Activated T-cell treated with anti-CD3 and anti-CD28 coated beads, Interleukin-2, amount 50 U/mL, for 48 hours (primary cell): ENCODE results near the gene SLC23A1.
"Not testable (repeated sequence)": the region's sequence is repeated elsewhere in the genome, so short reads cannot be mapped to it uniquely, and the experiment has no call there.

Experiments
- DNase-seq, 2 experiments: peaks; one replicate each; pipeline ENCODE4 v3.0.0-alpha.2; 2020

The SLC23A1 gene

DNA sequence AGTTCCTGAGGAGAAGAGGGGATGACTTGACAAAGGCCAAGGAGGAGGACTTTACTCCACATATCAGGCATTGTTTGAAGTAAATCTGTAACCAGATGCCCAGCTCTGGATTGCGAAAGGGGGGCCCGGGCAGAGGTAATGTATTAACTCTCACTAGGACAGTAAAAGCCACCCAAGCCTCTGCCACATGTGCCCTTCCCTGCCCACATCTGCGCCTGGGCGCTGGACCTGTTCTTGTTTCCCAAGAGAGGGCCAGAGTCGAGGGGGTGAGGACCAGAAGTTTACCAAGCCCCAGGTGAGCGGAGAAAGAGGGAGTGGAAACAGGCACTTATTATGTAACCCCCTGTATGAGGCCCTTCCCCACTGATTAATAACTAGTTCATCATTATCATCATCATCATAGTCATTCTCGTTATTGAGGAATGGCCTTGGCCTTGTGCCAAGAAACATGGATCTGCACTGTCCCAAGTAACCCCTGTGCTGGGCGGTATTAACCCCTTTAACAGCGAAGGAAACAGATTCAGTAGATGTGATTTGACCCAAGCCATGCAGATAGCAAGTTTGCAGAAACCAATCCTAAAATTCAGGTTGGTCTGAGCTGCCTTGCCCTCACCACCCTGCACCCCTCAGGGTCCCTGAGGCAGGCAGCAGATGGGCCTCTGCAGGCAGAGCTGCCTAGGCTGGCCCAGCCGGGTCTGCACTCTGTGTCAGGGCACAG is at the start of gene SLC23A1:
SLC23A1 (minus strand) TSS at position 23 of the 718 bp plus-strand sequence. CDS start 44 bp downstream, outside the sequence.
- no peak for DNase-seq

DNA sequence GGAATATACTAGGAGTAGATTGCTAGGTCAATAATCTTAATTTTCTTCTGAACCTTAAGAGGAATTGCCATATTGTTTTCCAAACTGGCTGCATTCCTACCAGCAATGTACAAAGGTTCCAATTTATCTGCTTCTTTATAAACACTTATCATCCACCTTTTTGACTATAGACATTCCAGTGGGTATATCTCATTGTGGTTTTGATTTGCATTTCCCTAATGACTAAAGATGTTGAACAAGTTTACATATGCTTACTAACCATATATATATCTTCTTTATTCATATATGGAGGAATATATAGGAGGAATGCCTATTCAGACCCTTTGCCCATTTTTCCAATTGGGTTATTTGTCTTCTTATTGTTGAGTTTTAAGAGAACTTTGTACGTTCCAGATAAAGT is 48.6 kb upstream of the SLC23A1 start:
- no peak for DNase-seq

DNA sequence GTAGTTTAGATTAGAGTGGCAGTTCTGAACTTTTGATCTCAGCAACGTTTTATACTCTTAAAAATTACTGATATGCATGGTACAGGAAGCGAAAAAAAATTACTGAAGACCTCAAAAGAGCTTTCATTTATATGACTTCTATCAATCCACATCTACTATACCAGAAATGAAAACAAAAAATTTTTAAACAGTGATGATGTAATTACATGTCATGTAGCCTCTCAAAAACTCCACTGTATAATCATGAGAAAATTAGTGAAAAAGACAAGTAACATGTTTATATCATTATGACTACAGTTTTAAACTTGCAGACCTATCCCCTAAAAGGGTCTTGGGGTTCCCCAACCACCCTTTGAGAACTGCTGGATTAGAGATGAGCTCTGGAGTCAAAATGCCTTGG is 46.9 kb upstream of the SLC23A1 start:
- DNase-seq, result no peak

DNA sequence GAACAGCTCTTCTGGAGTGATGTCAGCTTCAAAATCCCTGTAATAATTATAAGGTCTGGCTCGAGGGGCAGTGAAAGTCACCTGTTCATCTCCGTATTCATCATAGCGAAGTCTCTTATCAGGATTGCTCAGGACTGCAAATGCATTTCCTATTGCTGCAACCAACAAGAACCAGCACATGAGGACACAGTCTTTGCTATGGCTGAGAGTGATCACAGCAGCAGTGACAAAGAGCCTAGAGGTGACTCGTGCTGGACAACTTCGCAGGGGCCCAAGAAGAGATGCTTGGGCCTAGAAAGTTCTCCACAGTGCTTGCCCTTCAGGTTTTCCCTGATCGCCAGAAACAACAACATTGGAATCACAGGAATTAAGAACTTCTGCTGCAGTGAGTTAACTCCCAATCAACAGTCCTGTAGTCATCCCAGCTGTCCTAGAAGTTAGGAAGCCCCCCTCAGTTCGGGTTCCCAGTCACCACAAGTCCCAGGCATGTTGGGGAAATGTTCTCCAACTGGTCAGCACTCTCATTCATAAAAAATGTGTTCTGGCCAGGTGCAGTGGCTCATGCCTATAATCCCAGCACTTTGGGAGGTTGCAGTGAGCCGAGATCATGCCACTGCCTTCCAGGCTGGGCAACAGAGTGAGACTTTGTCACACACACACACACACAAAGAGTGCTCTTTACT is 43.2 kb upstream of the SLC23A1 start:
- no peak for DNase-seq

DNA sequence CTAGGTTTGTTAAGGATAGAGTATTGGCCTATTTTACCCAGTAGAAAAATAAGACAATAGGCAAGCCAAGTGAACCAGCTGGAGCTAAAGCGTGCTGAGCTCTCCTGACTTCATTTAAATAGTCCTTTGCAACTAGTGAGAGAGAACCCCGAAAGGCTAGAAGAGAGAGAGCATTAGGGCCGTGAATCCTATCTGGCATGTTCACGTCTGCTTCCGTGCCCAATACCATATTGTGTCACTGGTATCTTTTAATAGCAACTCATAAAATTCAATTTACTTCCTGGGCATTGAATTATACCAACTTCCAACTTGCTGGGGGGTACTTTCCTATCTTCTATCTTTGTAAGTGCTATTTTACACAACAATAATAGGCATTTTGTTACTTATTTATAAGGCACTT is 42.4 kb upstream of the SLC23A1 start:
- no peak for DNase-seq

DNA sequence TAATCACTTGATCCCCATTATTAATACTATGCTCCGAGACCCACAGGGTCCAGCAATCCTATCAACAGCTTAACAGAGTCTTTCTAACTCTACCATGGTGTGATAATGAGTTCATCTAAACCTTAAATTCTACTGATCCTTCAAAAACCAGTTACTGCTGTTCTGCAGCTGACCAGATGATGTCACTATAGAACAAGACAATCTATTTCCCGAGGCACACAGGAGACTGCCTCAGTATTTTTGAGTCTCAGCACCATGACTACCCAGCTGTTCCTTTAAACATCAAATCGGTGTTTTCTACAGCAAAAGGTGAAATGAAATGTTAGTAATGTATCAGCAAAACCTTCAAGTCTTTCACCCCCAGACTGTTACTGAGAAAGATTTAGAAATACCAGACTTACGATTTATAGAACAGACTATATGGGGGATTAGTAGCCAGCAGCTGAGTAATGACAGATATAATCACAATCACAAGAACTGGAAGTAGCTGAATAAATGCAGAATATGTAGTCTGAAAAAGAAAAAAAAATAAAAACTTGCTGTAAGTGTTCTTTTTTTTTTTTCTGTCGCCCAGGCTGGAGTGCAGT is 39.3 kb upstream of the SLC23A1 start:
- DNase-seq, result no peak

DNA sequence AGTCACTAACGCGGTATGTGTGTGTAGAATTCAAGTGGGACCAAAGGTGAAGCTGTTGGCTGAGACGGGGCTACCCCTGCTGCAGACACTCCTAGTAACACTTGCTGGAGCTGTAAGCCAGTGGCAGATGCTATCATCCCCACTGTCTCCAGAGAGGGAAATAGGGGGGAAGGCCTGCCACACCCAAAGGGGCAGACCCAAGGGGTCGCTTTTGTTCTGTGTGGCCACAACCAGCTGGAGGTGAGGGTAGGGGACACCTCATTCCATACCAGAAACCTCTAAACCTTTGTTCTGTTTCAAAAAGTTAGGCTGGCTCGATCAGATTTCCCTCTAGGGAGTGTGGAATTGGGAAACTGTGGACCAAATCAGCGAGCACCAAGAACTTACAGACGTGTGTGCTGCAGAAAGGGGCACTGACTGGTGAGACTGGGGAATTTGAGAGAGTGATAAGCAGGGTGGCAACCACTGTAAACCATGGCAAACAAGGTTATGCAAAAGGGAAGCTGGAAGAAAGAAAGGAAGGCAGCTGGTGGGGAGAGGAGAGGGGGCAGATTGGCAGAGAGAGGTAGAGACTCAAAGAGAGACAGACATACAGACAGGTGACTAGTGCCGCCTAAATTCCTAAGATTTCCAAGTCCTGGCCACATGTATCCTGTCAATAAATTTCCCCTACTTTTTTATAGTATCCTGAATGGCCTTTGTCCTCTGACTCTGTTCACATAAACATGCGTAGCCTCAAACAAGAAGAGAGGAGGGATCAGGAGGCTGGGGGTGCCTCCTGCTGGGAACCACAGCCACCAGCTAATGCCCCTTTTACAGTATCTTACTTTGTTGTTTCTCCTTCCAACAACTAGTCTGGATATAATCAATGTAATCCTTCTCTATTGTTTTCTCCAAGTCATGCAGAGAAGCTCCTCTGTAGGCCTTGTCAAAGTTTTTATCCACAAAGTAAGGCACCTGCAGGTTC is 36.4 kb upstream of the SLC23A1 start:
- no peak for DNase-seq

DNA sequence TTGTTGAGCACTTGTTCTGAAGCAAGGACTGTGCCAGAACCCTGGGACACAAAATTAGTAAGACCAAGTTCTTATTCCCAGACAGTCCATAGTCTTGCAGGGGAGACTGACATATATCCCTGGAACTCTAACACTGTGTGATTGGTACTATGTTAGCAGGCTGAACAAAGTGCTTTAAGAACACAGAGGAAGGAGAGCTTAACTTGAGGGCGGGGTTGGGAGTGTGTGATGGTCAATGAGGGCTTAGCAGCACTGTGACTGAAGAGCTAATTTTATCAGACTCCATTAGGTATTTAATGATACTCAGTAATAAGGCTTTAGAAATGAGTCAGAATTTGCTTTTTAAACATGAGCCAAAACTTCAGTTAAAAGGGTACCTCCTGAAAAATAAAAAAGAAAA is 35.7 kb upstream of the SLC23A1 start:
- DNase-seq, result no peak

DNA sequence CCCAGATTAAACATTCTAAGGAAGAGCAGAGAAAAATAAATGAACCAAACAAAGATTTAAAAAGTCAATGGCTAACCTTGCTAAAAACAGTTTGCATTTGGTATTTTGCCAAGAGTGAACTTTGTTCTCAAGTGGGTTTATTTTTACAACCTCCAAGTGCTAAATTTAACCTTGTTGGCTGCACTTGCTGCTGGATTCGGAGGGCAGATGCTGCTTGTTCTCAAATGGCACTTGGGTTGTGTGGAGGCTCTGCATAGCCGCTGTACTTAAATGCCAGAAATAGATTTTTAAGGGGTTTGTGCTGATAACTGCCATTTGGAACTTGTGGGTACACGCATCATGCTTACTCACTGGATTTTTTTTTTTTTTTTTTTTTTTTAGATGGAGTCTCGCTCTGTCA is 34.1 kb upstream of the SLC23A1 start:
- no peak for DNase-seq

DNA sequence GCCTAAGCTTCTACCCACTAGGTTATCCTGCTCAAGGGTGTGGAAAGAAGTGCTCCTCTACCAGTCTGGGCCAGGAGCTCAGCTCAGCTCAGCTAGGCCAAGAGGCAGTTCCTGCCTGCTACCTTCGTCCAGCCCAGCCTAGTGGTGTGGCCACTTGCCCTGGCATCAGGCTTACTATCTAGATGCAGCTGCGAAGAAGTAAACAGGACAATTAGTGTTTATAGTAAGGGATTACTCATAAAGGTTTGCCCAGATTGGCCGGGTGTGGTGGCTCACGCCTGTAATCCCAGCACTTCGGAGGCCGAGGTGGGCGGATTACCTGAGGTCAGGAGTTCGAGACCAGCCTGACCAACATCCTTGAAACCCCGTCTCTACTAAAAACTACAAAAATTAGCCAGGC is 33.6 kb upstream of the SLC23A1 start:
- no peak for DNase-seq

DNA sequence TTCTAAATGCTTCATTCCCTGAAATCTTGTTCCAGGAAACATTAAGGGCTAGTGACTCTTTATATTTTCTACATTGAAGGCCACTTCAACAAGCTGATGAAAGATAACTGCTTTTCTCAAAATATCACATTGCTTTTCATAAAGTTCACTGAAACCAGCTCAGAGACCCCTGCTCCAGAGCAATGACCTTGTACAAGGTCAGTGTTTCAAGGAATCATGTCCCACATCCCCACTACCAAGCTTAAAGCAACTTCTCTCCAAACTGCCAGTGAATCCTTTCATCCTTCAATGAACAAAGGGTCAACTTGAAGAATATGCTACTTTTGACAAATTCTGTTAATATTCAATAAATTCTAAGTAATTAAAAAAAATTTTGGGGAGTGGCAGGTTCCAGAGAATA is 32.8 kb upstream of the SLC23A1 start:
- no peak for DNase-seq

DNA sequence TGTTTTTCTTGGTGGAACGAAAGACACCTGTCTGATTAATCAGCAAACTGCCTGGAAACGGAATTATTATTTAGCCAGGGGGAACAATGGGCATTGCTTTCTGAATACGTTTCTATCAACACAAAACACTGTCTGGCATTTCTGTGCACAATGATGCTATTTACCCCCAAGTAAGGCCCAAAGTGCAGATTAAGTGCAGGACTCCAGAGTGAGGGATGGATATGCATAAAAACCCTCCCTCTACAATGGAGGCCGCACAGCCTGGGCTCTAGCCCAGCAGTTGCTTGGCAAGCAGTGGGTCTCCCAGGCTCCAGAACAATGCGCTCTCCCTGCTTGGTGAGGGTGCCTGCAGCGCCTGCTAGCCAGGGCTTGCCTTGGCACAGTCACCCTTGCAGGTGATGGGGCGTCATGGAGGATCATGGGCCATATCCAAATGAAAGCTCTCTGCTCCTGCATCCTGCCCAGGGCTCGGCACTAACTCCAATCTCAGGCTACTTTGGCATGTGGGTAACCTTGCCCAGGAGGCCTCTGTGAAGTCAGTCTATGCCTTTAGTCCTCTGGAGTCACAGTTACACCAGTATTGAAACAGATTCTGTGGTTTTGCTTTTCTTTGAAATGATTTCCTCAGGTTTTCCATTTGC is 32.2 kb upstream of the SLC23A1 start:
- DNase-seq, result peak; percentile 71 to 72

DNA sequence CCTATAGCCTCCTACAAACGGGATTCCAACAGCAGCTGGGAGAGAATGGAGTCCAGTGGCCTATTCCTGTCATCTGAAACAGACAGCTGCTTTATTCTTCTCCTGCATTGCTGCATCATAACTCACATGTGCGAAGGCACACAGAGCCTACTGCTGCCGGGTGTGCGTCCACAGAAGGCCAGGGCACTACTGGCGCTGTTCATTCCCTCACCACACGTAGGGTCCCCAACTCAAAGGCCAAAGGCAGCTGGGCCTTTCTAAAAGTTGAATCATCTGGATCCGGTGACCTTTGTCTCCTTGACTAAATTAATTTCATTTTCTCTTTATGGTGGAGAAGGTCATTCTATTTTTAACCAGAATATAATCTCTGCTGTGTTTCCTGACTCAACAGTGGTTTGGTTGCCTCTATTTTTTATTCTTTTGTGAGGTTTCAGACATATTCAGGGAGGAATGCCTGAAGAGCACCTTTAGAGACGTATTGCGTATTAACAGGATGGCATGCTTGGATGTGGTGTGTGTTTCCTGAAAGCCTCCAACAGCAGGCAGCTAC is 31.6 kb upstream of the SLC23A1 start:
- DNase-seq, result no peak

DNA sequence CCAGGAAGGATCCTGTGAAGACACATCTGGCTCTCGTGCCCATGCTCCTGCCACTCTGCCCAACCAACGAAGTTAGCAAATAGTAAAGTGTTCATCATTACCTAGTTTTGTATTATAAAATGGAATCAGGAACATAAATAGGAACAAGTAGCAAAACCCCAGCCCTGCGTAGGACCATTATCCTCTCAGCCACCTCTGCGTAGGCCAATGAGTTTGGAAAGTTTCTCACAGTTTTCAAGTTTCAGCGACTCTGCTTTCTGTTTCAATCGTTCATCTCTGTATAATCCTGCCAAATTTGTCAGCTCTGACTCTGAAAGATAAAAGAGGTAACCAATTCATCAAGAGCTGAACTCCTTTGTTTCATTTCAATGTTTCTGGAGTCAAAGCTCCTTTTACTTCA is 30.9 kb upstream of the SLC23A1 start:
- no peak for DNase-seq

DNA sequence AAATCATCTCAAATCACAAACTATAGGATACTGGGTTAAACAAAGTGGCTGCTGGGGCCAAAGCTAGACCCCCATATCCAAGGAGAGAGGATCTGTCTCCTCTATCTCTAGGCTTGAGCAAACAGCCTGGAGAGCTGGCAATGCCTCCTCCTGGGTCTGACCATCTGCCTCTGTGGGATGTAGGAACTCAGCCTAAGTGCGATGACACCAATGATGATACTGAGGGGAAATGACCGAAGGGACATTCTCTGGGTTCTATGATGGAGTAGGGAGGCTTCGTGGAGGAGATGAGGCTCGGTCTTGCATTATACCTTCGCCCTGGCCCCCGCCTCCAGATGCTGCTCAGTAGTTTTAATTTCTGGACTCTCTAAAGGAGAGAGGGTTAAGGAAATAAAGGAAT is 30.1 kb upstream of the SLC23A1 start:
- no peak for DNase-seq

DNA sequence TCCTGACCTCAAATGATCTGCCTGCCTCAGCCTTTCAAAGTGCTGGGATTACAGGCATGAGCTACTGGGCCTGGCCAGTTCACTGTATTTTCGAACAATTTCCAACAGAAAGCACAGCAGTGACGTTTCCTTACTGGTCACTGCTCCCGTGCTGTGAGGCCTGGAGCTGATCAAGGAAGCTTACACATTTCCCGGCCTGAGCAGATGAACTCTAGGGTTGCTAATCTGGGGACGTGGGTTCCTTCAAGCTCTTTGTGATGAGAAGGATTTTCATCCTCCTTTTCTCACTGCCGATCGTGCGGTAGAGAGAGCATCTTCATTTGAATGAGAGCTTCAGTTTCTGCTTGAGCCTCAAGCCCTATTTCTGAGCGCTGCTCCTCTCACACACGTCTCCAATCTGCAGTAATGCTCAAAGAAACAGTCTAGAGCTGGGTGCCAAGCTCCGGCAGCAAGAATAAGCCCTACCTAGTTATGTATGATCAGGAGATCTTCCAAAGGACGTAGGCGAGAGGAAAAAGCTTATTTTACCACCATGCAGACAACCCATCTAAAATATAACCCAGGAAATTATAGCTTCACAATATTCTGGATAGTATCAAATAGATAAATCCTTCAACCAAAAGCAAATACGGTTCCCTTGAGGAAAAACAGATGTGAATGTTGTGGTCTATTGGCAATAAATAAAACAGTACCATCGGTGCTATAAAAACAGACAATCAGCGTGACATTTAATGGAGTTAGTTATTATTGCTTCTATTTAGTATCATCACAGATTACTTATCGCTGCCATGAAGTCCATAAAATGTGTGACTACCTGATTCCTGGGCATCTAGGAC is 28.1 kb upstream of the SLC23A1 start:
- DNase-seq, result no peak

DNA sequence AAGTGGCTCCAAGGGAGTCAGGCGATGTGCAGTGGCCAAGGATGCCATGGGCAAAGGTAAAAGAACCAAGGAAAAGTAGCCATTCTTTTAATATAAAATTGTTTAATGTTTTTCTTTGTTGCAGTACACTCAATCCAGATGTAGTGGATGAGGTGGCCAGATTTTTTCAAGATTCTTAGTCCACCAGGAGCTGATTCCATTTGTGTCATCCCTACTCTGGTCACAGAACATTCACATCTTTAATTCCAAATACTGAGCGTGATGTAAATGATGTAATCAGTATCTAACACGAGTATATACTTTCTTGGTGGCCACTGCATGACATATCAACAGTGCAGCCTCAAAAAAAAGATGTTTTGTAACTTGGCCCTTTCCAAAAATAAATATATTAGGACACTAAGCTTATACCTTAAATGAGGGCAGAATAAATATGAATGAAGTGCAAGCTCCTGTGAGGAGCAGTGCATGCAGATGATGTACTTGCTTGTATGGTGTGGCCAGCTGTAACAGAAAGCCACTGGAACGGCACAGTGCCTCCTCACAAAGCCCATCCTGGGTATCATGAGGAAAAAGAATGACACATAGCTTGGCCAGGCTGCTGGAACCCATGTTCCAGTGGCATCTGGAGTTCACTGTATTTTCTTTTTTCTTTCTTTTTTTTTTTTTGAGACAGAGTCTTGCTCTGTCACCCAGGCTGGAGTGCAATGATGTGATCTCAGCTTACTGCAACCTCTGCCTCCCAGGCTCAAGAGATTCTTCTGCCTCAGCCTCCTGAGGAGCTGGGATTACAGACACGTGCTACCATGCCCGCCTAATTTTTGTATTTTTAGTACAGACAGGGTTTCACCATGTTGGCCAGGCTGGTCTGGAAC is 27.3 kb upstream of the SLC23A1 start:
- DNase-seq, result no peak

DNA sequence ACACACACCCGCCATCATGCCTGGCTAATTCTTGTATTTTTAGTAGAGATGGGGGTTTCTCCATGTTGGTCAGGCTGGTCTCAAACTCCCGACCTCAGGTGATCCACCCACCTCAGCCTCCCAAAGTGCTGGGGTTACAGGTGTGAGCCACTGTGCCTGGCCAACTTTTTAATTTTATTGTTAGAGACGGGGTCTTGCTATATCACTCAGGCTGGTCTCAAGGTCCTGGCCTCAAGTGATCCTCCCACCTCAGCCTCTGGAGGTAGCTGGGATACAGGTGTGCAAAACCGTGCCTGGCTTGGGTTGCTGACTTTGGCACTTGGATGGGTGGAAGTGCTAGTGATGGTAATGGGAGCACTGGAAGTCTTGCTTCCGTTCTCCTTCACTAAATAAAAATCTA is 26.0 kb upstream of the SLC23A1 start:
- DNase-seq, result not testable (repeated sequence)

DNA sequence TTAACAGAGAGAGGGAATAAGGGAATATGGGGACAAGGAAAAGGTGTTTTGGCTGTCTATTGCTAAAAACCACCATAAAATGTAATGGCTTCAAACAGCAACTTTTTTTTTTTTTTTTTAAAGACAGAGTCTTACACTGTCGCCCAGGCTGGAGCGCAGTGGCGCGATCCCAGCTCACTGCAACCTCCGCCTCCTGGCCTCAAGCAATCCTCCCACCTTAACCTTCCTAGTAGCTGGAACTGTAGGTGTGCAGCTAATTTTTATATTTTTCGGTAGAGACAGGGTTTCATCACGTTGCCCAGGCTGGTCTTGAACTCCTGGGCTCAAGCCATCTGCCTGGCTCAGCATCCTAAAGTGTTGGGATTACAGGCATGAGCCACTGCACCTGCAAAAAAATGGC is 25.1 kb upstream of the SLC23A1 start:
- no peak for DNase-seq

DNA sequence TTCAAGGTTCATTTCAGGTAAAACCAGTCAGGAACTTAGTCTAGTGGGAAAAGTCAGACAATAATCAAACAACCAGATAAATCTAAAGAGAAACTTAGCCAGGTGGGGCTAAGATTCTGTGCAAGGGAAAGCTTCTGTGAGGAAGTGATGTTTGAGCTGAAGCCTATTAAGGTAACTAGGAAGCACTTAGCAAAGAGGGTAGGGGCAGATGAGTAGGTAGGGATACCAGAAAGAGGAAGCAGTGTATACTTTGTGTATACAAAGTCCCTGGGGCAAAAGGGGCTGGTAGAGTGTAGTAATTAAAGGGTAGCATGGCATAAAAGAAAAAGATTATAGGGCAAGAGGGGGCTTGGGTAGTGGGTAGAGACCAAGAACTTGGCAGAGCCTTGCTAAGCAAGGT is 24.4 kb upstream of the SLC23A1 start:
- no peak for DNase-seq
